Esophagus (tissue), 2 donors: Measurements from ENCODE around the gene PTGDS. TPM values are rescaled to one million over a fixed set of nuclear protein-coding genes. Genes with fewer than 3 reads are reported as not detected.

Source experiments
- H3K27ac ChIP-seq, 2 donors: one replicate each; pipeline ENCODE4 v1.5.1; 2013; ENCODE audit warnings: low read depth in 2 of 2, mild to moderate bottlenecking in 2 of 2, inconsistent platforms in 1 of 2, low read length in 1 of 2, moderate library complexity in 1 of 2
- H3K27me3 ChIP-seq, 2 donors: one replicate each; pipeline ENCODE4 v1.6.1; 2013; ENCODE audit warnings: low read length in 2 of 2, control low read depth in 1 of 2, mild to moderate bottlenecking in 1 of 2; ENCODE audit not compliant: insufficient read depth in 2 of 2, control insufficient read depth in 1 of 2
- H3K36me3 ChIP-seq, 2 donors: one replicate each; pipeline ENCODE4 v1.6.1; 2013; ENCODE audit warnings: low read length in 1 of 2; ENCODE audit not compliant: control insufficient read depth in 2 of 2, insufficient read depth in 2 of 2
- H3K4me1 ChIP-seq, 2 donors: one replicate each; pipeline ENCODE4 v1.6.1; 2013; ENCODE audit warnings: low read length in 1 of 2; ENCODE audit not compliant: control insufficient read depth in 2 of 2, insufficient read depth in 2 of 2
- H3K4me3 ChIP-seq, 2 donors: one replicate each; pipeline ENCODE4 v1.5.1; 2013; ENCODE audit warnings: low read length in 2 of 2, mild to moderate bottlenecking in 2 of 2, low read depth in 1 of 2, moderate library complexity in 1 of 2
- H3K9me3 ChIP-seq, 2 donors: one replicate each; pipeline ENCODE4 v1.6.1; 2013; ENCODE audit warnings: mild to moderate bottlenecking in 2 of 2, low read depth in 1 of 2, low read length in 1 of 2, moderate library complexity in 1 of 2; ENCODE audit not compliant: control insufficient read depth in 2 of 2, insufficient read depth in 1 of 2
- WGBS, 2 donors: extraction: QIAGEN DNeasy Blood & Tissue Kit; methylation state at CpG; one replicate each; pipeline ENCODE4 v1.1.7; 2013; 5-methylcytosine and 5-hydroxymethylcytosine counted together
- polyA plus RNA-seq, 2 donors: library from polyadenylated mRNA; stranded (reverse); fragments of 200-250 nt; gene quantifications; one replicate each; pipeline ENCODE4 v1.2.3, GENCODE V29; 2013
- donor health status: healthy with polysubstance abuse.
- donor health status: Bipolar disorder and iron deficiency.

Gene PTGDS
- 10 to 100 TPM; 18.4 to 42.3 TPM for polyA plus RNA-seq

GRCh38 chr9:136977223-136977622 is at the start of gene PTGDS:
TSS of gene PTGDS (plus strand) at chr9:136977504. CDS start at chr9:136977579, 75 bp downstream.
- peaks cover 7 to 13% of the 10 kb centered on the region in 2 donors for H3K4me1 ChIP-seq
- 68 to 70% methylated on average over 8 to 10 of the region's 10 CpGs for WGBS, 2 donors
- no peaks in the 10 kb centered on the region for H3K9me3 ChIP-seq
- no peaks in the 10 kb centered on the region for H3K36me3 ChIP-seq
- H3K27ac ChIP-seq: peak within 1 kb of the TSS in 1 of 2 donors; percentile 58
- no peaks in the 10 kb centered on the region for H3K27me3 ChIP-seq
- peak within 1 kb of the TSS; percentile 19 to 46 for H3K4me3 ChIP-seq

- Histone ChIP-seq H3K4me1 (no peaks in the 10 kb centered on the region), H3K9me3 (no peaks in the 10 kb centered on the region), H3K27me3 (no peaks in the 10 kb centered on the region), H3K27ac (no peak overlapping the region), H3K36me3 (peaks cover 5 to 19% of the 10 kb centered on the region in 2 donors), H3K4me3 (no peak overlapping the region)
- WGBS, 2 donors: 80 to 84% methylated on average over 9 of the region's 9 CpGs
Measured at GRCh38 chr9:136928591-136928990, 48.7 kb upstream of the PTGDS start.

GRCh38 chr9:136930014-136930413 is 47.3 kb upstream of the PTGDS start:
- no peak overlapping the region for H3K4me3 ChIP-seq
- no peak overlapping the region for H3K27ac ChIP-seq
- H3K27me3 ChIP-seq: no peaks in the 10 kb centered on the region
- H3K4me1 ChIP-seq: no peaks in the 10 kb centered on the region
- H3K9me3 ChIP-seq: no peaks in the 10 kb centered on the region
- peaks cover 5 to 14% of the 10 kb centered on the region in 2 donors for H3K36me3 ChIP-seq
- WGBS, 2 donors: 96% methylated on average over 4 of the region's 4 CpGs

GRCh38 chr9:136931611-136932130 is 45.6 kb upstream of the PTGDS start:
- H3K9me3 ChIP-seq: no peaks in the 10 kb centered on the region
- WGBS, 2 donors: 87 to 91% methylated on average over 2 of the region's 2 CpGs
- peak overlapping the region in 1 of 2 donors; percentile 38 for H3K27ac ChIP-seq
- no peaks in the 10 kb centered on the region for H3K27me3 ChIP-seq
- no peak overlapping the region for H3K4me3 ChIP-seq
- no peaks in the 10 kb centered on the region for H3K4me1 ChIP-seq
- H3K36me3 ChIP-seq: peaks cover 0 to 3% of the 10 kb centered on the region in 2 donors

- no peak overlapping the region for H3K4me3 ChIP-seq
- H3K9me3 ChIP-seq: no peaks in the 10 kb centered on the region
- no peak overlapping the region for H3K27ac ChIP-seq
- H3K36me3 ChIP-seq: peaks cover 3 to 10% of the 10 kb centered on the region in 2 donors
- no peaks in the 10 kb centered on the region for H3K27me3 ChIP-seq
- no peaks in the 10 kb centered on the region for H3K4me1 ChIP-seq
- 76 to 77% methylated on average over 3 of the region's 3 CpGs for WGBS, 2 donors
Measured at GRCh38 chr9:136934277-136934676, 43.0 kb upstream of the PTGDS start.

- WGBS, 2 donors: 87 to 91% methylated on average over 3 of the region's 3 CpGs
- H3K4me1 ChIP-seq: no peaks in the 10 kb centered on the region
Measured at GRCh38 chr9:136935651-136936050, 41.7 kb upstream of the PTGDS start.

DNA sequence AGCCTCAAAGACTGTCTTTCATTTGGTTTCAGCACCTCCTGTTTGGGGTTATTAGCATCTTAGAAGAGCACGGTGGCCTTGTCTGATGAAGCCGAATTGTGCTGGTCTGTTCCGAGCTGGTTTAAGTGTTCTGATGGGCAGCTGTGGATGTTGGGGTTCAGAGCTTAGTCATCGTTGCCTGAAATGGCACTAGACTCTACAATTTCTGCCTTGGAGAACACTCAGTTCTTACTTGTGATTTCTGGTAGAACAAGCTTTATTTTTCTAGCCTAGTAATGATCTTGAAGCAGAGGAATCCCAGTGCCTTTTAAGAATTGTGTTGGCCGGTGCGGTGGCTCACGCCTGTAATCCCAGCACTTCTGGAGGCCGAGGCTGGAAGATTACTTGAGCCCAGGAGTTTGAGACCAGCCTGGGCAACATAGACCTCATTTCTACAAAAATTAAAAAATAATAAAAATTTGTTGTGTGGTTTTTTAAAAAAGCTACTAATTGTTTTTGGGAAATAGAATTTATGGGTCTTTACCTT is 40.6 kb upstream of the PTGDS start:
- Histone ChIP-seq H3K4me1 (no peaks in the 10 kb centered on the region), H3K36me3 (peaks cover 12 to 34% of the 10 kb centered on the region in 2 donors), H3K27ac (no peak overlapping the region), H3K4me3 (no peak overlapping the region), H3K27me3 (no peaks in the 10 kb centered on the region), H3K9me3 (no peaks in the 10 kb centered on the region)
- 91% methylated on average over 8 of the region's 8 CpGs for WGBS, 2 donors

More at GRCh38 chr9:136935651-136936050, 41.7 kb upstream of the PTGDS start:
- Histone ChIP-seq H3K27me3 (no peaks in the 10 kb centered on the region), H3K9me3 (no peaks in the 10 kb centered on the region), H3K4me3 (no peak overlapping the region), H3K27ac (no peak overlapping the region), H3K36me3 (peaks cover 9 to 24% of the 10 kb centered on the region in 2 donors)

GRCh38 chr9:136937186-136938001 is 39.9 kb upstream of the PTGDS start:
- Histone ChIP-seq H3K27me3 (no peaks in the 10 kb centered on the region), H3K4me3 (peak overlapping the region in 1 of 2 donors; percentile 8), H3K27ac (no peak overlapping the region), H3K9me3 (no peaks in the 10 kb centered on the region), H3K4me1 (peaks cover 0 to 2% of the 10 kb centered on the region in 2 donors), H3K36me3 (peaks cover 16 to 41% of the 10 kb centered on the region in 2 donors)
- WGBS, 2 donors: 91 to 93% methylated on average over 15 of the region's 15 CpGs

DNA sequence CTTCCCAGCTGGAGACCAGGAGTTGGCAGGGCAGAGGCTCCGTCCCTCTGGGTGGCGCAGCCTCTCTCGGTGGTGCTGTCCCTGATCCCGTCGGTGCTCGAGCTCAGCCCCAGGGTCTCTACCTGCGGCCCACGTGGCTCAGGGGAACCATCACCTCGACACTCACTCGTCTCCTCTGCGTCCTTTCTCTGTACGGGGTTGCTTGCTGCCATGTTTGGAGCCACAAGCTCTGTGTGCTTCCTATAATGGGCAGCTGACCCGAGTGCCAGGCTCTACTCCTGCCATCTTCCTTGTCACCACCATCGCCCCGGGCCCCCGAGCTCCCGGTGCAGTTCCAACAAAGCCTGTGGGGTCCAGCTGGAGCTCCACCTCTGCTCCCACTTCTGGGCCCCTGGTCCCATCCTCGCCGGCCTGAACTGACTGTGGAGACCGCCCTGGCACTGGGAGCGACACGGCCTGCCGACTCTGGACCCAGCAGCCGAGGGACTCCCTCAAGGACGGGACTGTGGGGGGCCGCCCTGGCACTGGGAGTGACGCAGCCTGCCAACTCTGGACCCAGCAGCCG is 37.8 kb upstream of the PTGDS start:
- H3K27ac ChIP-seq: no peak overlapping the region
- H3K36me3 ChIP-seq: peaks cover 16 to 51% of the 10 kb centered on the region in 2 donors
- WGBS, 2 donors: 88 to 91% methylated on average over 28 of the region's 28 CpGs
- H3K27me3 ChIP-seq: no peaks in the 10 kb centered on the region
- H3K4me1 ChIP-seq: peaks cover 8 to 12% of the 10 kb centered on the region in 2 donors
- no peaks in the 10 kb centered on the region for H3K9me3 ChIP-seq
- H3K4me3 ChIP-seq: no peak overlapping the region
